A549 (cell line): Measurements from ENCODE around the gene C3orf22.

Experiments used
- CEBPB ChIP-seq, 2 experiments: fragments of >200 bp in 1 of 2; sonication (Bioruptor Twin) in 1 of 2; formaldehyde crosslinking in 1 of 2; IDR thresholded peaks; 2 replicates each; pipeline ENCODE4 v1.6.1; 2012 to 2016
- FOSL2 ChIP-seq, 2 experiments: fragments of 450-650 bp in 1 of 2; fragments of >200 bp in 1 of 2; sonication (Bioruptor Twin) in 1 of 2; formaldehyde crosslinking; IDR thresholded peaks; 2 replicates each; pipeline versions ENCODE4 v1.5.0 to v1.6.1; 2016 to 2020; ENCODE audit warnings: mild to moderate bottlenecking in 1 of 2, moderate library complexity in 1 of 2
- MAFK ChIP-seq: fragments of 450-650 bp; IDR thresholded peaks from 2 replicates; pipeline ENCODE4 v1.6.1; 2014; ENCODE audit not compliant: partially characterized antibody
- RCOR1 ChIP-seq: fragments of 150-350 bp; IDR thresholded peaks from 2 replicates; pipeline ENCODE4 v1.6.1; 2014; ENCODE audit warnings: antibody characterized with exemption, low read length, low read depth
- TP53 ChIP-seq: fragments of 250-450 bp; sonication (Bioruptor Pico); IDR thresholded peaks from 2 replicates; pipeline ENCODE4 v1.5.0; 2021; ENCODE audit warnings: mild to moderate bottlenecking, moderate library complexity
- TF ChIP-seq, protein P1 (sequence below): fragments of >200 bp; sonication (Bioruptor Twin); formaldehyde crosslinking; IDR thresholded peaks from 3 replicates; pipeline ENCODE4 v1.5.1; 2016
- TF ChIP-seq, protein P2 (sequence below): fragments of 200-600 bp; sonication (generic); IDR thresholded peaks from 2 replicates; pipeline ENCODE4 v1.6.1; 2016; ENCODE audit warnings: antibody characterized with exemption, mild to moderate bottlenecking, moderate library complexity

GRCh38 chr3:126519506-126520455 lies 39.0 kb downstream of the C3orf22 start:
- TF ChIP-seq FOSL2 (IDR thresholded peaks at IDR 0.05) = no peak
- no peak for TF ChIP-seq FOSL2 (CRISPR knock-in tag; IDR thresholded peaks at IDR 0.05)
- TF ChIP-seq, protein P1, sequence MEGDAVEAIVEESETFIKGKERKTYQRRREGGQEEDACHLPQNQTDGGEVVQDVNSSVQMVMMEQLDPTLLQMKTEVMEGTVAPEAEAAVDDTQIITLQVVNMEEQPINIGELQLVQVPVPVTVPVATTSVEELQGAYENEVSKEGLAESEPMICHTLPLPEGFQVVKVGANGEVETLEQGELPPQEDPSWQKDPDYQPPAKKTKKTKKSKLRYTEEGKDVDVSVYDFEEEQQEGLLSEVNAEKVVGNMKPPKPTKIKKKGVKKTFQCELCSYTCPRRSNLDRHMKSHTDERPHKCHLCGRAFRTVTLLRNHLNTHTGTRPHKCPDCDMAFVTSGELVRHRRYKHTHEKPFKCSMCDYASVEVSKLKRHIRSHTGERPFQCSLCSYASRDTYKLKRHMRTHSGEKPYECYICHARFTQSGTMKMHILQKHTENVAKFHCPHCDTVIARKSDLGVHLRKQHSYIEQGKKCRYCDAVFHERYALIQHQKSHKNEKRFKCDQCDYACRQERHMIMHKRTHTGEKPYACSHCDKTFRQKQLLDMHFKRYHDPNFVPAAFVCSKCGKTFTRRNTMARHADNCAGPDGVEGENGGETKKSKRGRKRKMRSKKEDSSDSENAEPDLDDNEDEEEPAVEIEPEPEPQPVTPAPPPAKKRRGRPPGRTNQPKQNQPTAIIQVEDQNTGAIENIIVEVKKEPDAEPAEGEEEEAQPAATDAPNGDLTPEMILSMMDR = no peak
- TF ChIP-seq, protein P2, sequence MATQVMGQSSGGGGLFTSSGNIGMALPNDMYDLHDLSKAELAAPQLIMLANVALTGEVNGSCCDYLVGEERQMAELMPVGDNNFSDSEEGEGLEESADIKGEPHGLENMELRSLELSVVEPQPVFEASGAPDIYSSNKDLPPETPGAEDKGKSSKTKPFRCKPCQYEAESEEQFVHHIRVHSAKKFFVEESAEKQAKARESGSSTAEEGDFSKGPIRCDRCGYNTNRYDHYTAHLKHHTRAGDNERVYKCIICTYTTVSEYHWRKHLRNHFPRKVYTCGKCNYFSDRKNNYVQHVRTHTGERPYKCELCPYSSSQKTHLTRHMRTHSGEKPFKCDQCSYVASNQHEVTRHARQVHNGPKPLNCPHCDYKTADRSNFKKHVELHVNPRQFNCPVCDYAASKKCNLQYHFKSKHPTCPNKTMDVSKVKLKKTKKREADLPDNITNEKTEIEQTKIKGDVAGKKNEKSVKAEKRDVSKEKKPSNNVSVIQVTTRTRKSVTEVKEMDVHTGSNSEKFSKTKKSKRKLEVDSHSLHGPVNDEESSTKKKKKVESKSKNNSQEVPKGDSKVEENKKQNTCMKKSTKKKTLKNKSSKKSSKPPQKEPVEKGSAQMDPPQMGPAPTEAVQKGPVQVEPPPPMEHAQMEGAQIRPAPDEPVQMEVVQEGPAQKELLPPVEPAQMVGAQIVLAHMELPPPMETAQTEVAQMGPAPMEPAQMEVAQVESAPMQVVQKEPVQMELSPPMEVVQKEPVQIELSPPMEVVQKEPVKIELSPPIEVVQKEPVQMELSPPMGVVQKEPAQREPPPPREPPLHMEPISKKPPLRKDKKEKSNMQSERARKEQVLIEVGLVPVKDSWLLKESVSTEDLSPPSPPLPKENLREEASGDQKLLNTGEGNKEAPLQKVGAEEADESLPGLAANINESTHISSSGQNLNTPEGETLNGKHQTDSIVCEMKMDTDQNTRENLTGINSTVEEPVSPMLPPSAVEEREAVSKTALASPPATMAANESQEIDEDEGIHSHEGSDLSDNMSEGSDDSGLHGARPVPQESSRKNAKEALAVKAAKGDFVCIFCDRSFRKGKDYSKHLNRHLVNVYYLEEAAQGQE = no peak
- TF ChIP-seq TP53 (CRISPR knock-in tag) = no peak
- TF ChIP-seq CEBPB (IDR thresholded peaks at IDR 0.05) = no peak
- TF ChIP-seq RCOR1 = no peak
- TF ChIP-seq MAFK = no peak
